Gastrocnemius medialis (tissue), 4 donors: ENCODE measurements around the gene LAPTM4A.

Experiments
- POLR2A ChIP-seq, 2 donors: fragments of 450-650 bp; IDR thresholded peaks; one replicate each; pipeline ENCODE4 v1.6.1; 2017; ENCODE audit warnings: antibody characterized with exemption in 2 of 2, mild to moderate bottlenecking in 2 of 2, moderate library complexity in 2 of 2
- TF ChIP-seq, protein P1 (sequence below), 5 experiments: fragments of 450-650 bp in 3 of 5; fragments of 200-600 bp in 2 of 5; sonication (generic) in 2 of 5; IDR thresholded peaks in 4 of 5; conservative IDR thresholded peaks in 1 of 5; 1 replicate in 4 of 5; 2 replicates in 1 of 5; pipeline ENCODE4 v1.5.1; 2016 to 2019; ENCODE audit warnings: antibody characterized with exemption in 5 of 5, mild to moderate bottlenecking in 3 of 5, moderate library complexity in 3 of 5

DNA sequence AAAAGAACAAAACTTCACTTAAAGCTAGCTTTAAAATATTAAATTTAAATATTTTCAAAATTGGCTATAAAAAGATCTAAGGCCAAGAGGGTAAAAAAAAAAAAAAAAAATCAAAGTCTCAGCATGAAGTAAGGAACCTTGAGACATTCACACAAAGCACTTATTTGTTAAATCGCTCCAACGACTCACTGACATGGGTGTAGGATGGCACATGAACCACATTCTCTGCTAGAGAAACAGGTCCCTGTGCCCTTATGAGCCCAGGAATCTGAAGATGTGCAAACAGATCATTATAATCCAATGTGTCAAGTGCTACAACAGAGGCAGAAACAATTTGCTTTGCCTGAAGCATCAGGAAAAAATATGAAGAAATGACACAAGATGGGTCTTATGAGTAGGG is 13.8 kb downstream of the LAPTM4A start:
- TF ChIP-seq, protein P1, sequence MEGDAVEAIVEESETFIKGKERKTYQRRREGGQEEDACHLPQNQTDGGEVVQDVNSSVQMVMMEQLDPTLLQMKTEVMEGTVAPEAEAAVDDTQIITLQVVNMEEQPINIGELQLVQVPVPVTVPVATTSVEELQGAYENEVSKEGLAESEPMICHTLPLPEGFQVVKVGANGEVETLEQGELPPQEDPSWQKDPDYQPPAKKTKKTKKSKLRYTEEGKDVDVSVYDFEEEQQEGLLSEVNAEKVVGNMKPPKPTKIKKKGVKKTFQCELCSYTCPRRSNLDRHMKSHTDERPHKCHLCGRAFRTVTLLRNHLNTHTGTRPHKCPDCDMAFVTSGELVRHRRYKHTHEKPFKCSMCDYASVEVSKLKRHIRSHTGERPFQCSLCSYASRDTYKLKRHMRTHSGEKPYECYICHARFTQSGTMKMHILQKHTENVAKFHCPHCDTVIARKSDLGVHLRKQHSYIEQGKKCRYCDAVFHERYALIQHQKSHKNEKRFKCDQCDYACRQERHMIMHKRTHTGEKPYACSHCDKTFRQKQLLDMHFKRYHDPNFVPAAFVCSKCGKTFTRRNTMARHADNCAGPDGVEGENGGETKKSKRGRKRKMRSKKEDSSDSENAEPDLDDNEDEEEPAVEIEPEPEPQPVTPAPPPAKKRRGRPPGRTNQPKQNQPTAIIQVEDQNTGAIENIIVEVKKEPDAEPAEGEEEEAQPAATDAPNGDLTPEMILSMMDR (IDR thresholded peaks at IDR 0.05 in 4 of 5, conservative IDR thresholded peaks at IDR 0.05 in 1 of 5) = no peak
- no peak for TF ChIP-seq POLR2A (IDR thresholded peaks at IDR 0.05)
